T-helper 2 cell treated with Interferon-gamma antibody and Interleukin-4, amounts not matched to agents 100 ng/mL and 5 ng/mL, for 36 hours (primary cell): Measurements from ENCODE around the gene COL4A2. TPM values are rescaled to one million over a fixed set of nuclear protein-coding genes. Genes with fewer than 3 reads are reported as not detected.
"Not testable (repeated sequence)": the region's sequence is repeated elsewhere in the genome, so short reads cannot be mapped to it uniquely, and the experiment has no call there.

Experiments
- intact Hi-C: fragments of 100-400 bp; cut with micrococcal nuclease; formaldehyde crosslinking; loops from one replicate; pipeline ENCODE4 v1.15.1; 2023
- total RNA-seq: library from RNA; stranded (reverse); gene quantifications from 2 replicates; pipeline ENCODE4 v1.2.3, GENCODE V29; 2022

COL4A2 gene
- total RNA-seq, 1 donor from 2014 or later, result not detected

DNA sequence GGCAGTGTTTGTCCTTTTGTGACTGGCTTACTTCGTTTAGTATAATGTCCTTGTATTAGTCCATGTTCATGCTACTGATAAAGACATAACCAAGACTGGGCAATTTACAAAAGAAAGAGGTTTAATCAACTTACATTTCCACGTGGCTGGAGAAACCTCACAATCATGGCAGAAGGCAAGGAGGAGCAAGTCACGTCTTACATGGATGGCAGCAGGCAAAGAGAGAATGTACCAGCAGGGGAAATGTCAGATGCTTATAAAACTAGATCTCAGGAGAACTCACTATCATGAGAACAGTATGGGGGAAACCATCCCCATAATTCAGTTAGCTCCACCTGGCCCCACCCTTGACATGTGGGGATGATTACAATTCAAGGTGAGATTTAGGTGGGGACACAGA is 14.5 kb downstream of the COL4A2 start:
- intact Hi-C loops, result not testable (repeated sequence)

DNA sequence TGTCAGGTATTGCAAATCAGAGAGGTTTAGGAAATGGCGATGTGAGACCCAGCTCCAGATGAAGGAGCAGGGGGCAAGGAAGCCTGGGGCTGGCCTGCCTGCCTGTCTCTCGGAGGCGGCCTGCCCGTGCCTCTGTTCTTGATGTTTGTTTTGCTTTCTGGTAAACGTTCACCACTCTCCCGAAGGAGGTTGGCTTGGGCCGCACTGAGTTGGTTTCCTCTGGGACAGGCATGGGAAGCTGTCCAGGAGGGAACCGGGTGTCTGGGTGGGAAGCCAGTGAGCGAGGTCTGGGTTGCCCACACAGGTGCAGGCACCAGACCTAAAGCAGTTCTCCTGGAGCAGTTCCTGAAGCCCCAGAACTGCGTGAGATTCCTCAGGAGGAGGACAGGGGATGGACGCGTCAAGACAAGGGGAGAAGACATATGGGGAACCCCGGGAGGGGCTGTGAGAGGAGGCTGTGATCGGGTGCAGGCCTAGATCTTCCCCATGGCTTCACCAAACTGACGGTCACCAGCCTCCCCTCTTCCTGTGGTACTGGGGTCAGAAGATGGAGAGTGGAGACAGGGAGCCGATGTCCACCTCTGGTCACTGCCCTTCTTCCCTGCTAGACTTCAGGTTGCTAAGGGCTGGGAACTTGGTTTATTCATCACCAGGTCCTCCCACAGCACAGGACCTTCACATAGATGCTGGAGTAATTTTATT is 15.2 kb downstream of the COL4A2 start:
- intact Hi-C loops, result no loop called here

DNA sequence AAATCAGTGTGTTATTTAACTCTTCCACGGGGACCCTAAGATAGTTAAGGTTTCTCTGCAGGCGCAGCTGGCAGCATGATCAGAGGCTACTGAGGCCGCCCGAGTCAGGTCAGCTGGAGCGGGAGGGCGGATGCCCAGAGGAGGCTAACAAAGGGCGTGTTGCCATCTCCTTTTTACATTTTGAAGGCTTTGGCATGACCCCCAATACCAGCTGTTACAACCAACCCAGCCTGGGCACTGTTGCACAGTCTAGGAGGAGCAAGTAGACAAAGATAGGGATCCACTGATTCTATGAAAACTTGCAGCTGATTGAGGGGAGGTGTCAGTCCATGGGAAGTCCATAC is 15.7 kb downstream of the COL4A2 start:
- intact Hi-C loops, result no loop called here

DNA sequence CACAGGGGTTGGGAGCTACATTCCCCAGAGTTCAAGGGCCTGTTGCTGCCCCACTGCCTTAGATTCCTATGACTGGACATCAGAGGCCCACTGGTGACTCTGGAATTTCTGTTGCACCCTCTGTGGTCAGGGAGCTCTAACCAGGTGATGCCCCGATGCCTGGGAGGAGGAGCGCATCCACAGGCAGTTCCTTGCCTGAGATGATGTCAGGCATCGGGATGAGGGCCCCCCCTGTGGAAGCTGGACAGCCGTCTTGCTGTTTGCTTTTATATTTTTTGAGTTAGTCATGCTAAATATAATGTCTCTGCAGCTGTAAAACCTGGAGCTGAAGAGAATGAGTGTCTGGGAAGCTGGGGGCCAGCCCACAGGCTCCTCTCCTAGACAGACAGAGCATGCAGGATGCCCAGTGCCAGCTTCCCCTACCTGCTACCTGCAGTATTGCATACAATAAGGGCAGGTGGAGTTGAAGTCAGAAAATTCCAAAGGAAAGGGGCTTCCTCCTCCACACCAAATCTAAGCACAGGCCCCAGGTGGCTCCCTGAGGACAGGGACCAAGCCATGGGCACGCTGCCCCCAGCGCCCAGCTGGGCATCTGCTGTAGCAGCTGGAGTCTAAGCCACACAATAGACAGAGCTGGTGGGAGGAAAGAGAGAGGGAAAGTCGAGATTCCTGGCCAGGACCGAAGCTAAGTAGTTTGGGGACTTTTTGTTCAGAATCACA is 16.2 kb downstream of the COL4A2 start:
- intact Hi-C loops, result no loop called here

DNA sequence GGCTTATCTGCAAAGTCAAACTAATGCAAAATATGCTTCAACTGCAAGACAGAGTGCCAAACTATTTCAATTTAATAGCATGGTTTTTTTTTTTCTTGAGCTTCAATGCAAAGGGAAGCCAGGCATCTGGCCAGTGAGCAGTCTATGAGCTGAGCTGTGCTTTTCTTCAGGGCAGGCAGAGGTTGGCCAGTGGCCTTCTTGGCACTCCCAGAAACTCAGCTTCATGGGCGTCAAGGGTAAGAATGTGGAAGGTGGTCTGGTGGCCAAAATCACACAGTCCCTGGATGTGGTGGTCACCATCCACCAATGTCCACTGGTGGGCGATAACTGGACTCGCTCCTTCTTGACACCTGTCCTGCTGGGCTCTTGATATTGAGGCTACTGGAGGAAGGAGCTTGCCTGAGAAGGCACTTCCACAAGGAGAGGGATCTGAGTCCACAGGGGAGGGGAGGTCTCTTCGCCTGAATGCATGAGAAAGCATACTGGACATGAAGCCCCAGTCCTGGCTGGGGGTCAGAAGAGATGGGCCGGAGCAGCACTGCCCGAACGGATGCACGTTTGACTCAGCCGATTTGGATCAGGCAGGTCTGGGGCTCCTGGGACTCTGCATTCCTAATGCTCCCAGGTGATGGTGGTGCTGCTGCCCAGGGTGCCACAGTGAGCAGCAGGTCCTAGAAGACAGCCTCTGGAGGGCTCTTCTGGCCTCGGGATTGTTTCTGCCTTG is 17.1 kb downstream of the COL4A2 start:
- intact Hi-C loops, result no loop called here

DNA sequence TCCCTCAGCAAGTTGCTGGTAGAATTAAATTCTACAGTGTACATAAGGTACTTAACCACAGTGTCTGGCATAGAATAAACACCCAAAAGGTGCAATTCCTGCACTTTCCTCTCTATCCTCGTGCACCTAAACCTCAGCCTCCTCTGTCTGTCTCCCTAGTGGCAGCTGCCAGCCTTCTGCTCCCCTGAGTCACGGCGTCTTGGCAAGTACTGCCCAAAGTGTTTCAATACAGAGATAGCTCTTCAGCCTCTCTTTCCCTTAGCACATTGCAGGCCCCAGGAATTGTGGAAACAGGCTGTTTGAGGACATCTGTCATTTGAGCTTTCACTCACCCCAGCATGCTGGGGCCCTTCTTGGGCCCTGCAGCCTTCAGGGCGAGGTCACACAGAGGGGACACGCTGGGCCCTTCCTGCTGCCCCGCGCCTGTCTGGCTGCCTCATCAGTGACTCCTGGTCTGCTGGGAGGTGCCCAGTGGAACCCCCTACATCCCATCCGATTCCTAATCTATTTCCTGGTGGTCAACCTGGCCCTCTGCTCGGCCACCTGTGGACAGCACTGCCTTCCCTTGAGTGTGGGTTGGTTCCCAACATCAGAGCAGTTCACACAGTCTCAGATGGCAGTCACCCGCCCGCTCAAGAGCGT is 19.3 kb downstream of the COL4A2 start:
- intact Hi-C loops, result no loop called here

DNA sequence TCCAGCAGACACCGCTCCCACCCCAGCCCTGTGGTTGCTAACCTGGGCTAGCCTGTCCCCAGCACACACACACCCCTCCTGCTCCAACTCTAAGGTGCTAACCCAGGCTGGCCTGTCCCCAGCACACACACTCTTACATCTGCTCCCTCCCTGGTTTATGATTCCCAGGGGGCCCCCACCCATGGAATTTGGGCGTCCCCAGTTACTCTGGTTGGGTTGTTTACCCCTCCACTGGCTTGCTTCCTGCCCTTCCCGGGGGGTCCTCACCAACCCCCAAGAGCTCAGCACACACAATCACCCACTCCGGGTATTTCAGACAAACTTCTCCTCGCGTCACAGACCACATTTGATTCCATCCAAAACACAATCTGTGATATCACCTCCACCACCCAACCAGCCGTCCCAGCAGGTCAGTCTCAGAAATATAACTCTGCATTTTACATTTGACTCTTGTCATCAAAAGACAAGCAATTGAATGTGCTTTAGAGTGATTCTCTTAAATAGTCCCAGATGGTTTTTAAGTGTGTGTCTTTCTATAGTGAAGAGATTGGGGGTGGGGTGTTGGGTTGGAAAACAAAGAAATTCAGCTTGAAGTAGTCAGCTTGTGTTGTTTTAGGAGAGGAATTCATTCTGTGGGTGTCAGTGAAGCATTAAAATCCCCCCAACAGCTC is 20.1 kb downstream of the COL4A2 start:
- intact Hi-C loops, result no loop called here

DNA sequence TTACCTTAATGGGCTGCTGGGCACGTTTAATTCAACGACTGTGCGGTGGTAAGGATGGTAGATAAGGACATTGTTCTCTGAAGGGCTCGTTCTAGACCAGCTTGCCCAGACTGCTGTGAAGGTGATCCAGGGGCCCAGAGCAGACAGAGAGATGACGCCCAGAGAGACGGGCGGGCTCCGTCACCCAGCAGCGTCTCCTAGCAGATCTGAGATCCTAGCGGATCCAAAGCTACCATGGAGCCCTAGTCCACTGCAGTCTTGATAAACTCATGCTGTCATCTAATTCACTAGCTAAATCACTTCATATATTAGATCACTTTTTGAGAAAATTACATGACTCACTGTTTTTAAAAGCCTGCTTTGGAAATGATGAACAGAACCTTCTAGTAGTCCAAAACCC is 21.5 kb downstream of the COL4A2 start:
- intact Hi-C loops, result no loop called here

DNA sequence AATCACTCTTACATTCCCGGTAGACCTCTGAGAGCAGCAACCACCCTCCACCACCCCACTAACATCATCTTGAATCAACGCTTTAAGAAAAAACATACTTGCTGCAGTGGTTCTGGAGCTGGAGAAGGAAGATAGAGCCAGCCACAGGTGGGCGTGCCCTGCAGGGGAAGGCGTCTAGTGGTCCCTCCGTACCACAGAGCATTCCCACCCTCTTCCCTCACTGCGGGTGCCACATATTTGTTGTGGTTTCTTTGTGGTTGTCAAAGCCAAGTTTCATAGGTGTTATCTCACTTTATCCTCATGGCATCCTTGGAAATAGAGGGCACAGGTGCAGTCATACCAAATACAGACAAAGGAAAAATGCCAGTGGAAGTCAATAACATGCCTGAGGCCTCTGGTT is 22.2 kb downstream of the COL4A2 start:
- intact Hi-C loops, result no loop called here

DNA sequence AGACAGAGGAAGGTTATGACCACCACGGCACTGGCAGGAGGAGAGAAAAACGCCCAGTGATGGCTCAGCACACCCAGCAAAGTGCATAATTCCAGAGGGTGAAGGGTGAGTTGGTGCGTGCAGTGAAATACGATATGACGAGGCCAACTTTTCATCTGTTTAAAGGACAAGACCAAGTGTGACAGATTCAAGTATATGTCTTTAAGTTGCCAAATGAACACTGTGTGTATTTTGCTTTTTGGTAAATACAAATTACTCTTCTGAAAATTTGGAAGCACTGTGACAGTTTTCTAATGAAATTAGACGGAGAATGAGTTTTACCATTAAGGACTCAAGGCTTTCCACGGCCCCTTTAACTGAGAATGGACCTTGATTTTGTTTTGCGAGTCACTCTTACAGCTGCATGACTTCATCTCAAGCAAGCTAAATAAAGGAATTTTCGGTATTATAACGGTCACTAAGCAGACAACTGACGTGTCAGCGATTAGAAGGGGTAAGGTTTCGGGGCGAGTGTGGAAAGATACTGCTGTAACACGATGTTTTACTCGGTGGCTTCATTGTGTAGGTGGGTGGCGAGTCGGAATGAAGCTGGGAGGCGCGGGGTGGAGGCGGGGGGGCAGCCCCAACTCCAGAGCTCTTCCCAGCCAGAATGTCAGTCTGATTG is 22.8 kb downstream of the COL4A2 start:
- intact Hi-C loops, result no loop called here

DNA sequence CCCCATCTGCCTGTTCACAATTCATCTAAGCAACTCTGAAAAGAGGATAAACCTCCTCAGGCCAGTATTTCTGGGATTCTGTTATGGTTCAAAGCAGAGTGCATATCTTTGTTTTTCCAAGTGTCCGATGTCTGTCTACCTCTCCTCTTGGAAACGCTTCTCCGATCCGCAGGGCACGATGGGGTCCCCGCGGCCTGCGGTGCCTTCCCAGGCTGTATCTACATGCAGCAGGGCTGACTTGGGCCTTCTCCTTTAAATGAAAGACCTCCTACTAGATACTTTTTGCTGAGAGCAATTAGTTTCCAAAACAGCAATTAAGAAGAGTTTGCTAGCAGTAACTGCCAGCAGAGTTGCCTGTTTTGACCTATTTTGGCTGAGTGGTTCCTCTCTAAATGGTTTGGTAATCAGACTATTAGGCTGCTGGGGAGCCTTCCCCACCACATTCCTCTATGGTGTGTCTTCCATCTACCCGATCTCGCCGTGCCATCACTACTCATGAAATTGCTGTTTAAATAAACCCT is 23.5 kb downstream of the COL4A2 start:
- intact Hi-C loops, result no loop called here

DNA sequence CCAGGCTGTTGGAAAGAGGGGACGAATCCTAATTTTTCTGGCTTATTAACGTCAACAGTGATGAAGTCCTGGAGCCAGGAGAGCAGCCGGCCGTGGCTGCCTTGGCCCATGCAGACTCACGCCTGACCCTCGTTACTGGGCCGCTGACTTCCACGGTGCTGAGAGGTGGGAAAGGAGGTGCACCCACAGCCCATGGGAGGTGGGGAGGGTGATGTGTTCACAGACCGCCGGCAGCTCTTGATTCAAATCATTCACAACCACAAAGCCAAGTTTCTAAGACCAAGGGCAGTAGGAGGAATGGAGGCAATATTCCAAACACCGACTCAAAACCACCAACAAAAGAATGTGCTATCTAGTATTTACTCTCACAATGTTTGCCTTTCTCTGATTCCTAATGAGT is 24.3 kb downstream of the COL4A2 start:
- intact Hi-C loops, result no loop called here

DNA sequence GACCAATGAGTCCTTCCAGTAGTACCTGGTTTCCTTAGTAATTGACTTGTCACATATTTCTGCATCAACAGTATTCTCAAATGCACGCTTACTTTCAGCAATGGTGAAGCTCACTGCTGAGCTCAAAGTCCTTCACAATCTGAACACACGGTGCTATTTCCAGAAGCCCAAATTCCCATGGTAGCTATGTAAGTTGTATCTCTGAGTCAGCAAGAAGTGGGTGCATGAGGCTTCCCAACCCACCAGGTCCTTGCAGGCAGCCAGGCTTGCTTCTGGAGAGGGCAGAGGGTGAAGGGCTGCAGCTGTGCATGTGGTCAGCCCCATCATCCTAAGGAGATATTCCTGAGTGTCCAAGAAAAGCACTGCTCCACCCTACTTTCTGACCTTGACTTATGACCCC is 25.7 kb downstream of the COL4A2 start:
- intact Hi-C loops, result no loop called here

DNA sequence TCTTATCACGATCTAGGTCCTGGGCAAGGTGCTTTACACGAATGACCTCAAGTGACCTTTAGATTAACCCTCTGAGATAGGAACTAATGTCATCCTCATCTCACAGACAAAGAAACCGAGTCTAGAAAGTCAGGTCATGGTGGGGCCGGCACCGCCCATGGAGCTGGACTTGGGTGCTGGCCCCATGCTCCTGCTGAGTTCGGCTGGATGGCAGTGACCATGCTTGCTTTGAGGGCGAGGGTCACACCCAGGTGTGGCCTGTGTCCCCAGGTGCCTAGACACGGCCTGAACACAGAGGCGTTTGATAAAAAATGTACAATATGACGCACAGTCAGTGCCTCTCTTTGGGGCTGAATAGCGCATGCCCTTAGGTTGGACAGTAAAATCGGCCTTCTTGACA is 26.8 kb downstream of the COL4A2 start:
- intact Hi-C loops, result no loop called here

DNA sequence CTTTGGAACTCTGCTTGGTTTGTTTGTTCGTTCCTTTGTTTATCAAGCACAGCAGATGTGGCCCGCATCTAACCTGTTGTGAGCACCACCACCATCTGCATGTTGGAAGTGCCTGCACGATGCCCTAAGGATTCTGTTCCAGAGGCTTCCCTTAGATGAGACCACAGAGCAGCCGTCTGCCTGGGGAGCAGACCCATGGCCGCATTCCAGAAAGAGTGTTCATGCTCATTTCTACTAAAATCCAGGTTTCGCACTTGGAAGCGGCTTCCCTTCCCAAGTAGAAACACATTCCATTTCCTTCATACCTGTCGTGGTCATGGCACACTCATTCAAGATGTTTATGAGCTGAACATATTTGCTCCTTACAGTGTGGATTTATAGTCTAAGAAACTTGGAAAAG is 27.2 kb downstream of the COL4A2 start:
- intact Hi-C loops, result no loop called here

DNA sequence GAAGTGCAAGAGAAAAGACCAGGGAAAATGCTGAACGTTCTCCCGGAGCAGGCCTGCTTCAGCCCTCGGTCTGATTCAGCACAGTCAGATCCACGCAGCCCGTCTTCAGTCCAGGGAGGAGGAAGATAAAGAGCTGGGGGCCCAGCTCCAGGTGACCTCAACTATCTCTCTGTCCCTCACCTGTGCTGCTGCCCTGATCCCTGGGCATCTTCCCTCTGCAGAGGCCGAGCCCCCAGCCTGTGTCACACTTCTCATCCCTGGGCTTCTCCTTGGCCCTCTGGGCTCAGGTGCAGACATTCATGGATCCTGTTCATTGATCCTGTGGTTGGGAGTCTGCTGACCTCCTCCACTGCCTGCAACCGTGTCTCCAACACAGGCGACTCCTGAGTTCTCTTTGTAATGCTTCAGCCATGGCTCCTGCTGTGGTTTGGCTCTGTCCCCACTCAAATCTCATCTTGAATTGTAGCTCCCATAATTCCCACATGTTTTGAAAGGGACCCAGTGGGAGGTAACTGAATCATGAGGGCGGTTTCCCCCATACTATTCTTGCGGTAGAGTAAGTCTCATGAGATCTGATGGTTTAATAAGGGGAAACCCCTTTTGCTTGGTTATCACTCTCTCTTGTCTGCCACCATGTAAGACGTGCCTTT is 27.9 kb downstream of the COL4A2 start:
- intact Hi-C loops, result no loop called here

DNA sequence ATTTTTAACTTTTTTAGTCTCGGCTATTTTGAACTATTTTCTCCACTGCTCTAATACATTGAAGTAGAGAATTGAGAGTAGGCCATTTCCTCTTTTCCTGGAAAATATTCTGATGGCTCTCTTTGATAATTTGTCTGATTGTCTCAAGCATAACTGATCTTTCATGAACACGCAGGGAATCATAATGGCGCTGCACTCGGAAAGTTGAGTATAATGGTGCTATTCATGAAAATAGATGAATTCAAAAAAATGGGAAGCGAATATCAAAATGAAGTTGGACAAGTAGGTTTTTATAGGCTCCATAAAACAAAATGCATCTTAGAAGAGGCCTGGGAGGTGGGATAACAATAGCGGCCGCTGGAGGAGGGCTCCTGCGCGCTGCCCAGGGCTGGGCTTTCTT is 29.0 kb downstream of the COL4A2 start:
- intact Hi-C loops, result no loop called here

DNA sequence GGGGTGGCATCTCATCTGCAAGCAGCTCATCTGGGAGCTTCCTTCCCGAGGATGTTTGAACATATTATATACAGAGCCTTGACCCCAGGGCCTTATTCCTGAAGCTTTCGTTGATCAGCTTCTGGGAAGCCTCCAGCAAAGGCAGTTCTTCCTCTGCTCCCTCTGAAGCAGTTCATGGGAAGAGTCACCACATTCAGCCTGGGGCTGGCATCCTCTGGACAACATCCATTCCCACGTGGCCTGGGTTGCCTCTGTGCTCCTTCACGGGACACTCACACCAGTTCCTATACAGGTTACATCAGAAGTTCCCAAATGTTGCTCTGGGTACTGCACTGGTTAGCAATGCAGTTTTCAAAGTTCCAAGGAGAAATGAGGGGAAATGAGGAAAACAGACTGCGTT is 29.6 kb downstream of the COL4A2 start:
- intact Hi-C loops, result no loop called here

DNA sequence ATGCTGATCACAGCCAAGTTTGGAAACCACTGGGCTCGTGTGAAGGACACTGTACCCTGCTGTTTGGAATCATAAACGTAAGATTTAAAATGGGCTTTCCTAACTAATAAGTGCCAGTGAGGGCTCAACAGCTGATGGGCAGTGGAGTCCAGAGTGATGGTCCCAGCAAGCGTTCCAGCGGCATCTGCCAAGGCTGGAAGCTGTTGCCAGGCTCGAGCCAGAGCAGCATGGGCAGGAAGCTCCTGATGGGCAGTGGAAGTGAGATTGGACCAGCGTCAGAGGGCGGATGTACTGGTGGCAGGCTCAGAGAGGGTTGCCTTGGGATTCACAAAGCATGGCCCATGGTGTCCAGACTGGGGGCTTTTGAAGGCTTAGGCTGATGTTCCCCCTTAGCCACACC is 30.2 kb downstream of the COL4A2 start:
- intact Hi-C loops, result no loop called here

DNA sequence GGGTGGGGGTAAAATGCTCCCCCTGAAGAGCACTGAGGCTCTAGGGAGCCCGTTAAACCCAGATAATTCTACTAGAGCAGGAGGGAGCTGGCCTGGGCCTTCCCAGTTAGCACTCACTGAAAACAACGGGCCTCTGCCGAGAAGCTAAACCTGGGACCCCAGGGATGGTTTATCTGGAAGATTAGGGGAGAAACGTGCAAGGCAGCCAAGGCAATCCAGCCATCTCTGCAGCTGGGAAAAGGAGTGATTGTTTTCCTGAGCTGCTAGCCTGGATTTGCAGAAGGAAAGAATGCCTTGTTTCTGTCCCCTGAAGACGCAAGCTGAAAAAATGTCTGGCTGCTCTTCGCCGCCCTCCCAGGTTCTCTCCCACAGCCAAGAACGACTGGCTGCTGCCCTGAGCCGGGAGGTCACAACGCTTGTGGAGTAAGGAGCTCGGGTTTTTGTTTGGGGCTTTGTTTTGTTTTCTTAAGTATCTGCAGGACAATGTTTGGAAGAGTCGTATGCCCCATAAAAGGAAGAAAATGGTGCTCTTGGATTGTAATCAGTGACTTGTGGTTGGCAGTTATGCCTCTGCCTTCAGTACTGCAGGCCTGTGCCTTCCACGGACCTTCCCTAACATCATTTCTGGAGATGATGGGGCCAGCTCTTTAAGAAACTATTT is 31.5 kb downstream of the COL4A2 start:
- intact Hi-C loops, result no loop called here
